NCI-H1436 treated with DMSO at 0.1 percent for 48 hours (cell line): Measurements from ENCODE around the gene NSUN5.
"Not testable (repeated sequence)": the region's sequence is repeated elsewhere in the genome, so short reads cannot be mapped to it uniquely, and the experiment has no call there.

Experiments used
- DNase-seq: peaks from one replicate; lab custom pipeline; 2025; lab: John Stamatoyannopoulos, UW

The NSUN5 gene

GRCh38 chr7:73267813-73268212 lies 40.8 kb downstream of the NSUN5 start:
- not testable (repeated sequence) for DNase-seq

- not testable (repeated sequence) for DNase-seq
These were observed 41.8 kb downstream of the NSUN5 start for GRCh38 chr7:73266719-73267368.

GRCh38 chr7:73262416-73262815 lies 46.2 kb downstream of the NSUN5 start:
- DNase-seq: not testable (repeated sequence)
